GM12801 (cell line): ENCODE data around the gene CCDC32.

ENCODE experiments used
- CTCF ChIP-seq: IDR thresholded peaks from one replicate; pipeline ENCODE4 v1.5.1; 2011; ENCODE audit warnings: control low read depth; ENCODE audit not compliant: insufficient read length; ENCODE audit errors: extremely low read depth

CCDC32 gene

DNA sequence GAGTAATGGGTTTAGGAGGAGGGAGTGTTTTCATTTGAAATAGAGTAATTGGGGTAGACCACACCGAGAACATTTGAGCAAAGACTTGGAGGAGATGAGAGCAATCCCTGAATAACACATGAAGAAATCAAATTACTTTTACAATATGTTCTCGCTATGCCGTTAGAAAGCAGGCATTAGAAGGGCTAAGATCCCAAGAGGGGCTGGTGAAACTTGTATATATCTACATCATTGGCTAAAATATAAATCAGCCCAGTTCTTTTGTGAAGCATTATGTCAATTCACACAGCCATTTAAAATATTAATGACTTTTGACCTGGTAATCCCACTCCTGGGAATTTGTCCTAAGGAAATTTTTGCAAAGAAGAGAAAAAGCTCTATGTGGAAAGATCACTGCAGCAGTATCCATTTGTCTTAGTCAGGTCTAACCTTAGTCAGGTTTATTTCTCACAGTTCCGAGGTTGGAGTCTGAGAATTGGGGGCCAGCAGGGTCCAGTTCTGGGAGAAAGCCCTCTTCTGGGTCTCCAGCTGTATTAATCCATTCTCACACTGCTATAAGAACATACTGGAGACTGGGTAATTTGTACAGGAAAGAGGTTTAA, 31.0 kb downstream of the CCDC32 start:
- no peak for TF ChIP-seq CTCF

GRCh38 chr15:40528801-40529200, 36.0 kb downstream of the CCDC32 start:
- no peak for TF ChIP-seq CTCF

GRCh38 chr15:40525855-40526254, 39.0 kb downstream of the CCDC32 start:
- TF ChIP-seq CTCF, result no peak

GRCh38 chr15:40523611-40524010, 41.2 kb downstream of the CCDC32 start:
- TF ChIP-seq CTCF, result no peak

GRCh38 chr15:40516322-40516721, 48.5 kb downstream of the CCDC32 start:
- no peak for TF ChIP-seq CTCF

GRCh38 chr15:40513609-40514008, 51.2 kb downstream of the CCDC32 start:
- no peak for TF ChIP-seq CTCF

- TF ChIP-seq CTCF, result no peak
These were observed 52.4 kb downstream of the CCDC32 start for GRCh38 chr15:40512440-40512839.
